Keratinocyte (primary cell): Measurements from ENCODE around the gene PGBD4. TPM values are rescaled to one million over a fixed set of nuclear protein-coding genes. Genes with fewer than 3 reads are reported as not detected.
"Not testable (repeated sequence)": the region's sequence is repeated elsewhere in the genome, so short reads cannot be mapped to it uniquely, and the experiment has no call there.

ENCODE experiments used
- DNase-seq: peaks from one replicate; pipeline ENCODE4 v3.0.0-alpha.2; 2011; ENCODE audit warnings: low read depth, missing footprints, low spot score
- FAIRE-seq: peaks from 2 replicates; lab custom pipeline; 2011; peaks lifted over from hg19 to GRCh38; lab: Jason Lieb, UNC
- H2AFZ ChIP-seq: 2 replicates; pipeline ENCODE4 v1.6.0; 2012; ENCODE audit warnings: low read length, control low read depth, inconsistent platforms; ENCODE audit not compliant: control insufficient read depth
- H3K27ac ChIP-seq: 2 replicates; pipeline ENCODE4 v1.5.1; 2011; ENCODE audit warnings: low read length; ENCODE audit not compliant: control insufficient read depth, insufficient read depth
- H3K27me3 ChIP-seq: 3 replicates; pipeline ENCODE4 v1.6.0; 2011; ENCODE audit warnings: low read length; ENCODE audit not compliant: control insufficient read depth, insufficient read depth; ENCODE audit errors: extremely low read depth
- H3K36me3 ChIP-seq, 2 experiments: 2 replicates in 1 of 2; 3 replicates in 1 of 2; pipeline ENCODE4 v1.5.1; 2011; ENCODE audit warnings: low read length in 2 of 2, mild to moderate bottlenecking in 1 of 2; ENCODE audit not compliant: control insufficient read depth in 2 of 2, insufficient read depth in 2 of 2; ENCODE audit errors: extremely low read depth in 1 of 2
- H3K4me1 ChIP-seq: 3 replicates; pipeline ENCODE4 v1.5.1; 2011; ENCODE audit warnings: low read length; ENCODE audit not compliant: control insufficient read depth, insufficient read depth; ENCODE audit errors: extremely low read depth
- H3K4me2 ChIP-seq: 3 replicates; pipeline ENCODE4 v1.6.0; 2011; ENCODE audit warnings: low read depth, low read length; ENCODE audit not compliant: control insufficient read depth, insufficient read depth; ENCODE audit errors: extremely low read depth
- H3K4me3 ChIP-seq, 3 experiments: fragments of 200-600 bp in 1 of 3; sonication (generic) in 1 of 3; 2 replicates in 2 of 3; 3 replicates in 1 of 3; pipeline ENCODE4 v1.5.1; 2011 to 2016; ENCODE audit warnings: low read length in 3 of 3, mild to moderate bottlenecking in 3 of 3, control low read depth in 2 of 3, inconsistent platforms in 1 of 3, low read depth in 1 of 3, mixed read lengths in 1 of 3, mixed run types in 1 of 3, moderate library complexity in 1 of 3; ENCODE audit not compliant: control insufficient read depth in 2 of 3, insufficient read depth in 2 of 3; ENCODE audit errors: extremely low read depth in 1 of 3
- H3K79me2 ChIP-seq: 2 replicates; pipeline ENCODE4 v1.6.0; 2012; ENCODE audit warnings: low read length; ENCODE audit not compliant: control insufficient read depth, insufficient read depth
- H3K9ac ChIP-seq: 3 replicates; pipeline ENCODE4 v1.6.0; 2011; ENCODE audit warnings: low read length; ENCODE audit not compliant: control insufficient read depth, insufficient read depth; ENCODE audit errors: extremely low read depth
- H3K9me1 ChIP-seq: 3 replicates; pipeline ENCODE4 v1.6.0; 2011; ENCODE audit warnings: low read length; ENCODE audit not compliant: control insufficient read depth, insufficient read depth; ENCODE audit errors: extremely low read depth
- H3K9me3 ChIP-seq: 2 replicates; pipeline ENCODE4 v1.5.1; 2012; ENCODE audit warnings: low read depth, low read length; ENCODE audit not compliant: control insufficient read depth
- H4K20me1 ChIP-seq: 3 replicates; pipeline ENCODE4 v1.6.0; 2011; ENCODE audit warnings: low read length; ENCODE audit not compliant: control insufficient read depth, insufficient read depth; ENCODE audit errors: extremely low read depth
- CTCF ChIP-seq, 3 experiments: IDR thresholded peaks in 1 of 3; conservative IDR thresholded peaks in 1 of 3; optimal IDR thresholded peaks in 1 of 3; 2 replicates in 2 of 3; 3 replicates in 1 of 3; pipeline versions ENCODE3 to v1.5.1; 2011; ENCODE audit warnings: low read length in 3 of 3, mild to moderate bottlenecking in 3 of 3, moderate library complexity in 2 of 3, control low read depth in 1 of 3, inconsistent platforms in 1 of 3; ENCODE audit not compliant: insufficient read depth in 2 of 3; ENCODE audit errors: extremely low read depth in 1 of 3
- EZH2 ChIP-seq: IDR thresholded peaks from one replicate; pipeline ENCODE4 v1.6.1; 2012; ENCODE audit warnings: inconsistent platforms, mild to moderate bottlenecking, low read length, moderate library complexity
- dilution Hi-C: fragments of 300-500 bp; cut with MboI; formaldehyde crosslinking; loops from one replicate; pipeline ENCODE4 v1.7.0; 2020; ENCODE audit warnings: low sequenced_read_pairs; ENCODE audit not compliant: extremely low pct_ligation_motif_present
- polyA plus RNA-seq, 5 experiments: library from polyadenylated mRNA; depleted of rRNA in 3 of 5; stranded (reverse) in 3 of 5; stranded (forward) in 1 of 5; unstranded in 1 of 5; fragments of >200 nt; gene quantifications; 1 replicate in 1 of 5; 2 replicates in 3 of 5; 3 replicates in 1 of 5; pipeline versions ENCODE4 v1.2.1 to v1.2.3, GENCODE V29; 2011 to 2012; ENCODE audit warnings: missing spikeins in 2 of 5, low read depth in 1 of 5, low replicate concordance in 1 of 5

Gene PGBD4
- polyA plus RNA-seq, 1 donor (not counting 4 experiments of a cell fraction or from before 2014, with no cell fraction given): 2.3 TPM

DNA sequence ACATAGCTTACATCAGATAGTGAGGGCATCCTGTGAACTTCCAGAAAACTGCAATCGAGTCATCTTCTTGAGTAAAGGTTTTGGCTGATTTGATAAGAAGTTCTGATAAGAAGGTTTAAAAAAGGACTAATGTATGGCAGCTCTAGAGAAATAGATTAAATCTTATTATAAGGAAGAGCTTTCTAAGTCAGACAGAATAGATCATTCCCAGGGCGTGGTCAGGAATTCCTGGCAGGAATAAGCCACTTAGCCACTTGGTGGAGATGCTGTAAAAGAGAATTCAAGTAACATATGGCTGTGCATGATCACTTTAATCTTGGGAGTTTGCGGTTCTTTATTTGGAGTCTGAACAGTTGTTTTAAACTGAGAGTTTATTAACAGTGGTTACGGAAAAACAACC, 17.4 kb downstream of the PGBD4 start:
- Histone ChIP-seq H3K4me1 (no peaks in the 10 kb centered on the region), H3K79me2 (no peaks in the 10 kb centered on the region), H3K9me1 (no peaks in the 10 kb centered on the region), H3K9me3 (no peaks in the 10 kb centered on the region), H4K20me1 (no peaks in the 10 kb centered on the region), H3K9ac (no peak overlapping the region), H3K27me3 (no peaks in the 10 kb centered on the region), H3K4me3 (no peak overlapping the region), H3K4me2 (no peak overlapping the region), H2AFZ (no peak overlapping the region), H3K27ac (no peak overlapping the region), H3K36me3 (no peaks in the 10 kb centered on the region)
- TF ChIP-seq EZH2 (no peak), CTCF (optimal IDR thresholded peaks at IDR 0.05 in 1 of 3, IDR thresholded peaks at IDR 0.05 in 1 of 3, conservative IDR thresholded peaks at IDR 0.05 in 1 of 3; ENCODE audit: extremely low read depth in 1 of 3, insufficient read depth in 2 of 3, low read length in 3 of 3) (peak in 1 of 3 experiments; percentile 18)
- dilution Hi-C loops: no loop called here
- FAIRE-seq: no peak
- DNase-seq: no peak

DNA sequence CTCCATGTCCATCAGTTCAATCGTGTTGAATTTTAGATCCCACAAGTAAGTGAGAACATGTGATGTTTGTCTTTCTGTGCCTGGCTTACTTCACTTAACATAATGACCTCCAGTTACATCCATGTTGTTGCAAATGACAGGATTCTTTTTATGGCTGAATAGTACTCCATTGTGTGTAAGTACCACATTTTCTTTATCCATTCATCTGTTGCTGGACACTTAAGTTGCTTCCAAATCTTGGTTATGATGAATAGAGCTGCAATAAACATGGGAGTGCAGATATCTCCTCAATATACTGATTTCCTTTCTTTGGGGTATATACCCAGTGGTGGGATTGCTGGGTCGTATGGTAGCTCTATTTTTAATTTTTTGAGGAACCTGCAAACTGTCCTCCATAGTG, 18.5 kb downstream of the PGBD4 start:
- H3K4me3 ChIP-seq, DNase-seq, H2AFZ ChIP-seq, H3K9me1 ChIP-seq, H3K9me3 ChIP-seq, H3K79me2 ChIP-seq, H3K36me3 ChIP-seq, H4K20me1 ChIP-seq, H3K9ac ChIP-seq, H3K27me3 ChIP-seq, H3K27ac ChIP-seq, dilution Hi-C loops, H3K4me1 ChIP-seq, H3K4me2 ChIP-seq, FAIRE-seq: not testable (repeated sequence)

DNA sequence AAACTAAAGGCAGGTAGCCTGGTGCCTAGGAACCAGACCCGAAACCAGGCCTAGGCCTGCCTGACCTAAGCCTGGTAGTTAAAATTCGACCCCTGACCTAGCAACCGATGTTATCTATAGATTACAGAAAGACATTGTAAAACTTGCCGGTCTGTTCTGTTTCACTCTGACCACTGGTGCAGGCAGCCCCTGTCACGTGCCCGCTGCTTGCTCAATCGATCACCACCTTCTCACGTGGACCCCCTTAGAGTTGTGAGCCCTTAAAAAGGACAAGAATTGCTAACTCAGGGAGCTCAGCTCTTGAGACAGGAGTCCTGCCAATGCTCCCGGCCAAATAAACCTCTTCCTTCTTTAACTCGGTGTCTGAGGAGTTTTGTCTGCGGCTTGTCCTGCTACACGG, 19.9 kb downstream of the PGBD4 start:
- FAIRE-seq, H3K4me2 ChIP-seq, H4K20me1 ChIP-seq, H3K9me3 ChIP-seq, H3K27me3 ChIP-seq, H3K36me3 ChIP-seq, H3K9ac ChIP-seq, H3K4me1 ChIP-seq, dilution Hi-C loops, H2AFZ ChIP-seq, H3K27ac ChIP-seq, DNase-seq, H3K9me1 ChIP-seq, H3K4me3 ChIP-seq, H3K79me2 ChIP-seq: not testable (repeated sequence)
